ENCODE measurements around the gene CSTF2.

The CSTF2 gene

GRCh38 chrX:100871594-100872560 lies 51.7 kb downstream of the CSTF2 start:
- no CpG with 5 or more reads among the region's 9 CpGs for WGBS, 2 donors (ENCODE audit: extremely low coverage in 2 of 2, insufficient read length in 2 of 2, insufficient replicate concordance in 1 of 2)
- no peak overlapping the region for H3K18ac ChIP-seq (ENCODE audit: low read length)
- H2BK12ac ChIP-seq (ENCODE audit: low read length) = no peak overlapping the region
- H2BK120ac ChIP-seq (ENCODE audit: low read depth, low read length) = no peak overlapping the region
- H3K14ac ChIP-seq (ENCODE audit: low read length) = no peak overlapping the region
- H3K79me1 ChIP-seq (ENCODE audit: low read depth, low read length) = no peaks in the 10 kb centered on the region
- H2AFZ ChIP-seq (ENCODE audit: low read length) = no peak overlapping the region
- H3K9me3 ChIP-seq (replicated peaks in 1 of 2; ENCODE audit: control insufficient read depth in 2 of 2, insufficient read depth in 1 of 2, low read depth in 1 of 2, low read length in 2 of 2) = no peaks in the 10 kb centered on the region
- H2BK15ac ChIP-seq (ENCODE audit: low read length) = no peak overlapping the region
- no peaks in the 10 kb centered on the region for H3K36me3 ChIP-seq (replicated peaks in 1 of 2; ENCODE audit: control insufficient read depth in 2 of 2, insufficient read depth in 2 of 2, low read length in 2 of 2)
- H3K4me3 ChIP-seq (ENCODE audit: low read length in 2 of 2) = no peak overlapping the region
- H4K8ac ChIP-seq (ENCODE audit: low read depth, low read length) = no peak overlapping the region
- DNase-seq (ENCODE audit: low spot score) = no peak
- H3K9ac ChIP-seq (ENCODE audit: low read depth, low read length, poor library complexity) = no peak overlapping the region
- no peaks in the 10 kb centered on the region for H3K4me1 ChIP-seq (ENCODE audit: control insufficient read depth in 2 of 2, insufficient read depth in 1 of 2, low read depth in 1 of 2, low read length in 2 of 2)
- H4K91ac ChIP-seq (ENCODE audit: low read depth, low read length, poor library complexity) = no peak overlapping the region
- H3K27me3 ChIP-seq (ENCODE audit: control insufficient read depth in 3 of 3, insufficient read depth in 3 of 3, low read depth in 1 of 3, low read length in 3 of 3) = peaks cover 0 to 12% (median 0%) of the 10 kb centered on the region in 3 experiments
- no peak overlapping the region for H3K23ac ChIP-seq (ENCODE audit: low read depth, low read length, poor library complexity)
- no peak overlapping the region for H2AK5ac ChIP-seq (ENCODE audit: low read depth, low read length)
- H3K4me2 ChIP-seq (ENCODE audit: insufficient read depth, low read length, poor library complexity, severe bottlenecking) = no peak overlapping the region
- H2BK5ac ChIP-seq (ENCODE audit: low read length) = no peak overlapping the region
- no peak overlapping the region for H3K4ac ChIP-seq (ENCODE audit: low read length)
- H3K27ac ChIP-seq (replicated peaks; ENCODE audit: low read length) = no peak overlapping the region

- Histone ChIP-seq H2AFZ (ENCODE audit: low read length) (no peak within 1 kb of the TSS), H3K27me3 (ENCODE audit: control insufficient read depth in 3 of 3, insufficient read depth in 3 of 3, low read depth in 1 of 3, low read length in 3 of 3) (peaks cover 0 to 12% (median 0%) of the 10 kb centered on the region in 3 experiments), H2AK5ac (ENCODE audit: low read depth, low read length) (no peak within 1 kb of the TSS), H4K8ac (ENCODE audit: low read depth, low read length) (no peak within 1 kb of the TSS), H3K36me3 (replicated peaks in 1 of 2; ENCODE audit: control insufficient read depth in 2 of 2, insufficient read depth in 2 of 2, low read length in 2 of 2) (no peaks in the 10 kb centered on the region), H3K4me1 (ENCODE audit: control insufficient read depth in 2 of 2, insufficient read depth in 1 of 2, low read depth in 1 of 2, low read length in 2 of 2) (no peaks in the 10 kb centered on the region), H2BK5ac (ENCODE audit: low read length) (no peak within 1 kb of the TSS), H3K79me1 (ENCODE audit: low read depth, low read length) (no peaks in the 10 kb centered on the region), H3K18ac (ENCODE audit: low read length) (no peak within 1 kb of the TSS), H2BK15ac (ENCODE audit: low read length) (no peak within 1 kb of the TSS), H3K9ac (ENCODE audit: low read depth, low read length, poor library complexity) (no peak within 1 kb of the TSS), H3K4ac (ENCODE audit: low read length) (no peak within 1 kb of the TSS), H3K9me3 (replicated peaks in 1 of 2; ENCODE audit: control insufficient read depth in 2 of 2, insufficient read depth in 1 of 2, low read depth in 1 of 2, low read length in 2 of 2) (no peaks in the 10 kb centered on the region), H3K23ac (ENCODE audit: low read depth, low read length, poor library complexity) (no peak within 1 kb of the TSS), H3K14ac (ENCODE audit: low read length) (no peak within 1 kb of the TSS), H3K4me3 (ENCODE audit: low read length in 2 of 2) (no peak within 1 kb of the TSS), H3K4me2 (ENCODE audit: insufficient read depth, low read length, poor library complexity, severe bottlenecking) (no peak within 1 kb of the TSS), H4K91ac (ENCODE audit: low read depth, low read length, poor library complexity) (no peak within 1 kb of the TSS), H2BK120ac (ENCODE audit: low read depth, low read length) (no peak within 1 kb of the TSS), H2BK12ac (ENCODE audit: low read length) (no peak within 1 kb of the TSS), H3K27ac (replicated peaks; ENCODE audit: low read length) (no peak within 1 kb of the TSS)
- no peak for DNase-seq (ENCODE audit: low spot score)
- no CpG with 5 or more reads among the region's 2 CpGs for WGBS, 2 donors (ENCODE audit: extremely low coverage in 2 of 2, insufficient read length in 2 of 2, insufficient replicate concordance in 1 of 2)
Observed at GRCh38 chrX:100874325-100874724, 54.1 kb downstream of the CSTF2 start, which contains the start of gene NOX1. NOX1 (minus strand) TSS chrX:100874359; CDS start chrX:100874139, 220 bp downstream.

GRCh38 chrX:100880368-100880767 lies 60.2 kb downstream of the CSTF2 start:
- no peaks in the 10 kb centered on the region for H3K27me3 ChIP-seq (ENCODE audit: control insufficient read depth in 3 of 3, insufficient read depth in 3 of 3, low read depth in 1 of 3, low read length in 3 of 3)
- H2BK12ac ChIP-seq (ENCODE audit: low read length) = no peak overlapping the region
- H3K36me3 ChIP-seq (replicated peaks in 1 of 2; ENCODE audit: control insufficient read depth in 2 of 2, insufficient read depth in 2 of 2, low read length in 2 of 2) = no peaks in the 10 kb centered on the region
- no peak overlapping the region for H3K9ac ChIP-seq (ENCODE audit: low read depth, low read length, poor library complexity)
- H2BK5ac ChIP-seq (ENCODE audit: low read length) = no peak overlapping the region
- H3K18ac ChIP-seq (ENCODE audit: low read length) = no peak overlapping the region
- no peak overlapping the region for H3K23ac ChIP-seq (ENCODE audit: low read depth, low read length, poor library complexity)
- no peaks in the 10 kb centered on the region for H3K79me1 ChIP-seq (ENCODE audit: low read depth, low read length)
- no peak overlapping the region for H3K4me2 ChIP-seq (ENCODE audit: insufficient read depth, low read length, poor library complexity, severe bottlenecking)
- H3K4me1 ChIP-seq (ENCODE audit: control insufficient read depth in 2 of 2, insufficient read depth in 1 of 2, low read depth in 1 of 2, low read length in 2 of 2) = no peaks in the 10 kb centered on the region
- H3K14ac ChIP-seq (ENCODE audit: low read length) = no peak overlapping the region
- no peak overlapping the region for H3K4ac ChIP-seq (ENCODE audit: low read length)
- no peak overlapping the region for H4K8ac ChIP-seq (ENCODE audit: low read depth, low read length)
- no peak overlapping the region for H3K27ac ChIP-seq (replicated peaks; ENCODE audit: low read length)
- no peak overlapping the region for H3K4me3 ChIP-seq (ENCODE audit: low read length in 2 of 2)
- WGBS, 2 donors (ENCODE audit: extremely low coverage in 2 of 2, insufficient read length in 2 of 2, insufficient replicate concordance in 1 of 2) = no CpG with 5 or more reads among the region's 2 CpGs
- no peak overlapping the region for H2AFZ ChIP-seq (ENCODE audit: low read length)
- no peaks in the 10 kb centered on the region for H3K9me3 ChIP-seq (replicated peaks in 1 of 2; ENCODE audit: control insufficient read depth in 2 of 2, insufficient read depth in 1 of 2, low read depth in 1 of 2, low read length in 2 of 2)
- no peak overlapping the region for H2BK120ac ChIP-seq (ENCODE audit: low read depth, low read length)
- no peak overlapping the region for H4K91ac ChIP-seq (ENCODE audit: low read depth, low read length, poor library complexity)
- no peak for DNase-seq (ENCODE audit: low spot score)
- no peak overlapping the region for H2AK5ac ChIP-seq (ENCODE audit: low read depth, low read length)
- H2BK15ac ChIP-seq (ENCODE audit: low read length) = no peak overlapping the region

- Histone ChIP-seq H3K23ac (ENCODE audit: low read depth, low read length, poor library complexity) (no peak overlapping the region), H3K36me3 (replicated peaks in 1 of 2; ENCODE audit: control insufficient read depth in 2 of 2, insufficient read depth in 2 of 2, low read length in 2 of 2) (no peaks in the 10 kb centered on the region), H2AK5ac (ENCODE audit: low read depth, low read length) (no peak overlapping the region), H4K8ac (ENCODE audit: low read depth, low read length) (no peak overlapping the region), H2BK120ac (ENCODE audit: low read depth, low read length) (no peak overlapping the region), H2BK15ac (ENCODE audit: low read length) (no peak overlapping the region), H3K4me3 (ENCODE audit: low read length in 2 of 2) (no peak overlapping the region), H2BK5ac (ENCODE audit: low read length) (no peak overlapping the region), H3K4me2 (ENCODE audit: insufficient read depth, low read length, poor library complexity, severe bottlenecking) (no peak overlapping the region), H2AFZ (ENCODE audit: low read length) (no peak overlapping the region), H3K79me1 (ENCODE audit: low read depth, low read length) (no peaks in the 10 kb centered on the region), H3K27me3 (ENCODE audit: control insufficient read depth in 3 of 3, insufficient read depth in 3 of 3, low read depth in 1 of 3, low read length in 3 of 3) (no peaks in the 10 kb centered on the region), H3K9ac (ENCODE audit: low read depth, low read length, poor library complexity) (no peak overlapping the region), H3K4me1 (ENCODE audit: control insufficient read depth in 2 of 2, insufficient read depth in 1 of 2, low read depth in 1 of 2, low read length in 2 of 2) (no peaks in the 10 kb centered on the region), H3K18ac (ENCODE audit: low read length) (no peak overlapping the region), H4K91ac (ENCODE audit: low read depth, low read length, poor library complexity) (no peak overlapping the region), H3K14ac (ENCODE audit: low read length) (no peak overlapping the region), H2BK12ac (ENCODE audit: low read length) (no peak overlapping the region), H3K27ac (replicated peaks; ENCODE audit: low read length) (no peak overlapping the region), H3K4ac (ENCODE audit: low read length) (no peak overlapping the region), H3K9me3 (replicated peaks in 1 of 2; ENCODE audit: control insufficient read depth in 2 of 2, insufficient read depth in 1 of 2, low read depth in 1 of 2, low read length in 2 of 2) (no peaks in the 10 kb centered on the region)
- no CpG with 5 or more reads among the region's 4 CpGs for WGBS, 2 donors (ENCODE audit: extremely low coverage in 2 of 2, insufficient read length in 2 of 2, insufficient replicate concordance in 1 of 2)
- no peak for DNase-seq (ENCODE audit: low spot score)
Observed at GRCh38 chrX:100883654-100884053, 63.5 kb downstream of the CSTF2 start.
